HEK293 (cell line): ENCODE results near the gene PRKCG.

Experiments
- GLI2 ChIP-seq: fragments of 450-650 bp; formaldehyde crosslinking; IDR thresholded peaks from 2 replicates; pipeline ENCODE4; 2017; ENCODE audit warnings: missing biosample characterization, missing genetic modification characterization, low read depth, borderline replicate concordance
- KLF16 ChIP-seq: fragments of 450-650 bp; formaldehyde crosslinking; IDR thresholded peaks from 2 replicates; pipeline ENCODE4 v1.5.1; 2017; ENCODE audit warnings: missing biosample characterization, missing genetic modification characterization
- KLF17 ChIP-seq: fragments of 450-650 bp; formaldehyde crosslinking; IDR thresholded peaks from 2 replicates; pipeline ENCODE4 v1.5.1; 2016; ENCODE audit warnings: missing biosample characterization, missing genetic modification characterization
- KLF9 ChIP-seq: fragments of 450-650 bp; formaldehyde crosslinking; IDR thresholded peaks from 2 replicates; pipeline ENCODE4 v1.5.1; 2016; ENCODE audit warnings: missing biosample characterization, missing genetic modification characterization, low read depth
- MYNN ChIP-seq: fragments of 450-650 bp; formaldehyde crosslinking; IDR thresholded peaks from 2 replicates; pipeline ENCODE4 v1.5.1; 2016; ENCODE audit warnings: missing biosample characterization, missing genetic modification characterization, borderline replicate concordance
- PRDM2 ChIP-seq: fragments of 450-650 bp; formaldehyde crosslinking; IDR thresholded peaks from 2 replicates; pipeline ENCODE4 v1.5.1; 2016; ENCODE audit warnings: missing biosample characterization, missing genetic modification characterization, borderline replicate concordance
- SCRT2 ChIP-seq: fragments of 450-650 bp; formaldehyde crosslinking; IDR thresholded peaks from 2 replicates; pipeline ENCODE4 v1.5.1; 2016; ENCODE audit warnings: missing biosample characterization, missing genetic modification characterization
- SP7 ChIP-seq: fragments of 450-650 bp; formaldehyde crosslinking; IDR thresholded peaks from 2 replicates; pipeline ENCODE4 v1.5.1; 2016; ENCODE audit warnings: missing biosample characterization, missing genetic modification characterization
- YY2 ChIP-seq: fragments of 450-650 bp; formaldehyde crosslinking; IDR thresholded peaks from 2 replicates; pipeline ENCODE4 v1.5.1; 2016; ENCODE audit warnings: missing biosample characterization, missing genetic modification characterization
- ZBTB48 ChIP-seq: fragments of 450-650 bp; formaldehyde crosslinking; IDR thresholded peaks from 2 replicates; pipeline ENCODE4 v1.5.1; 2016; ENCODE audit warnings: missing biosample characterization, missing genetic modification characterization
- ZFHX2 ChIP-seq: fragments of 450-650 bp; formaldehyde crosslinking; conservative IDR thresholded peaks from 2 replicates; pipeline ENCODE4 v1.5.1; 2016; ENCODE audit warnings: missing biosample characterization, missing genetic modification characterization
- ZNF114 ChIP-seq: fragments of 450-650 bp; formaldehyde crosslinking; IDR thresholded peaks from 2 replicates; pipeline ENCODE4 v1.5.0; 2017; ENCODE audit warnings: missing biosample characterization, missing genetic modification characterization
- ZNF133 ChIP-seq: fragments of 450-650 bp; formaldehyde crosslinking; IDR thresholded peaks from 2 replicates; pipeline ENCODE4 v1.5.1; 2016; ENCODE audit warnings: missing biosample characterization, missing genetic modification characterization
- ZNF157 ChIP-seq: fragments of 450-650 bp; formaldehyde crosslinking; IDR thresholded peaks from 2 replicates; pipeline ENCODE4 v1.5.1; 2016; ENCODE audit warnings: missing biosample characterization, missing genetic modification characterization
- ZNF2 ChIP-seq: fragments of 450-650 bp; formaldehyde crosslinking; IDR thresholded peaks from 2 replicates; pipeline ENCODE4 v1.5.1; 2016; ENCODE audit warnings: missing biosample characterization, missing genetic modification characterization
- ZNF214 ChIP-seq: fragments of 450-650 bp; formaldehyde crosslinking; IDR thresholded peaks from 2 replicates; pipeline ENCODE4 v1.5.1; 2017; ENCODE audit warnings: missing biosample characterization, mild to moderate bottlenecking, missing genetic modification characterization, borderline replicate concordance
- ZNF221 ChIP-seq: fragments of 450-650 bp; formaldehyde crosslinking; IDR thresholded peaks from 2 replicates; pipeline ENCODE4 v1.5.1; 2017; ENCODE audit warnings: missing biosample characterization, missing genetic modification characterization, borderline replicate concordance
- ZNF24 ChIP-seq: fragments of 450-650 bp; formaldehyde crosslinking; IDR thresholded peaks from 2 replicates; pipeline ENCODE4 v1.5.1; 2016; ENCODE audit warnings: missing biosample characterization, missing genetic modification characterization
- ZNF292 ChIP-seq: fragments of 450-650 bp; formaldehyde crosslinking; IDR thresholded peaks from 2 replicates; pipeline ENCODE4 v1.5.1; 2016; ENCODE audit warnings: low read depth, missing biosample characterization, missing genetic modification characterization, borderline replicate concordance
- ZNF354C ChIP-seq: fragments of 450-650 bp; formaldehyde crosslinking; IDR thresholded peaks from 2 replicates; pipeline ENCODE4 v1.5.1; 2016; ENCODE audit warnings: missing biosample characterization, missing genetic modification characterization, low read depth, borderline replicate concordance
- ZNF473 ChIP-seq: fragments of 450-650 bp; formaldehyde crosslinking; IDR thresholded peaks from 2 replicates; pipeline ENCODE4 v1.5.1; 2017; ENCODE audit warnings: missing biosample characterization, missing genetic modification characterization
- ZNF548 ChIP-seq: fragments of 450-650 bp; formaldehyde crosslinking; IDR thresholded peaks from 2 replicates; pipeline ENCODE4 v1.5.1; 2016; ENCODE audit warnings: missing biosample characterization, missing genetic modification characterization
- ZNF610 ChIP-seq: fragments of 450-650 bp; formaldehyde crosslinking; IDR thresholded peaks from 2 replicates; pipeline ENCODE4 v1.5.1; 2016; ENCODE audit warnings: missing biosample characterization, missing genetic modification characterization, borderline replicate concordance
- ZNF623 ChIP-seq: fragments of 450-650 bp; formaldehyde crosslinking; IDR thresholded peaks from 2 replicates; pipeline ENCODE4 v1.5.1; 2016; ENCODE audit warnings: missing biosample characterization, missing genetic modification characterization
- ZNF692 ChIP-seq: fragments of 450-650 bp; formaldehyde crosslinking; IDR thresholded peaks from 2 replicates; pipeline ENCODE4 v1.5.1; 2016; ENCODE audit warnings: missing biosample characterization, missing genetic modification characterization
- ZNF747 ChIP-seq: fragments of 450-650 bp; formaldehyde crosslinking; IDR thresholded peaks from 2 replicates; pipeline ENCODE4 v1.5.1; 2016; ENCODE audit warnings: missing biosample characterization, missing genetic modification characterization
- ZNF791 ChIP-seq: fragments of 450-650 bp; formaldehyde crosslinking; IDR thresholded peaks from 2 replicates; pipeline ENCODE4 v1.5.1; 2016; ENCODE audit warnings: missing biosample characterization, missing genetic modification characterization
- ZSCAN5A ChIP-seq: fragments of 450-650 bp; formaldehyde crosslinking; IDR thresholded peaks from 2 replicates; pipeline ENCODE4 v1.5.1; 2016; ENCODE audit warnings: missing biosample characterization, missing genetic modification characterization

Gene PRKCG

GRCh38 chr19:53868892-53869804 is 12.8 kb upstream of the PRKCG start (continued):
- TF ChIP-seq ZNF692 (tag by site-specific recombination) (peak; percentile 24), ZNF157 (tag by site-specific recombination) (no peak), ZNF473 (no peak), ZFHX2 (tag by site-specific recombination) (peak; percentile 99), ZNF747 (tag by site-specific recombination) (no peak), GLI2 (tag by site-specific recombination) (no peak), ZNF292 (tag by site-specific recombination) (no peak), ZNF133 (tag by site-specific recombination) (no peak), PRDM2 (tag by site-specific recombination) (no peak), ZNF610 (tag by site-specific recombination) (no peak), SP7 (tag by site-specific recombination) (peak; percentile 73), ZNF24 (tag by site-specific recombination) (no peak), KLF9 (peak; percentile 77; the same call in 1 of the 2 replicates), ZBTB48 (tag by site-specific recombination) (peak; percentile 54), ZNF623 (no peak), ZNF114 (tag by site-specific recombination) (no peak), MYNN (no peak), ZNF2 (tag by site-specific recombination) (no peak), ZNF791 (tag by site-specific recombination) (no peak), KLF16 (tag by site-specific recombination) (no peak; the same call in 1 of the 2 replicates), ZSCAN5A (tag by site-specific recombination) (no peak), ZNF354C (tag by site-specific recombination) (no peak), KLF17 (tag by site-specific recombination) (no peak), ZNF221 (no peak), YY2 (tag by site-specific recombination) (no peak), ZNF214 (tag by site-specific recombination) (no peak), SCRT2 (no peak), ZNF548 (tag by site-specific recombination) (no peak)
